GM18870 (cell line): ENCODE results near the gene ATP2C2.

Source experiments
- ATAC-seq: cut with Tn5 transposase; IDR thresholded peaks from one replicate; pipeline ENCODE4 v1.9.1; 2021; ENCODE audit warnings: moderate library complexity; ENCODE audit not compliant: unreplicated experiment

ATP2C2 gene

DNA sequence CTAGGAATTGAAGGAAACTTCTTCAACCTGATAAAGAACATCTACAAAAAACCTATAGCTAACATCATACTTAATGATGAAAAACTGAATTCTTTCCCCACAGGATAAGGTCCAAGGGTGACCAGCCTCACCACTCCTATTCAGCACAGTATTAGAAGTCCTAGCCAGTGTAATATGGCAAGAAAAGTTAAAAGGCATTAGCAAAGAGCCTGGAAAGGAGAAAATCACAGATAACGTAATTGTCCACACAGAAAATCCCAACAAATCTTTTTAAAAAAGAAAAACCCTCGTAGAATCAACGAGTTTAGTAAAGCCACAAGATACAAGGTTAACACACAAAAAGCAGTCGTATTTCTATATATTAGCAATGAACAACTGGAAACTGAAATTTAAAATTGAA lies 98.4 kb downstream of the ATP2C2 start:
- no peak for ATAC-seq

DNA sequence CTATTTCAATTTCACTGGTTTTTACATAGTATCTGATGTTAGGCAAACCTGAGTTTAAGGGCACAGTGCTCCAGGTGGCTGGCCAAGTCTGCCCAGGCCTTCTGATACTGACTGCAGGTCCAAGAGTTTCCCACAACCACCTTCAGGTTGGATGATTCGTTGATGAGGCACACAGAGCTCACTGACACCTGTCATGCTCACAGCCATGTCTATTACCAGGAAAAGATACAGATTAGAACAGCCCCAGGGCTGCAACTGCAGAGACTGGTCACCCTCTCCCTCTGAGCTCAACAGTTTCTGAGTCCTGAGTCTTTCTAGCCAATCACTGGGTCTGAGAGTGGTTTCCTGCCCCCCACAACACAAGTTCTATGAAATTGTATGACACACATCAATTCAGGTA lies 98.9 kb downstream of the ATP2C2 start:
- no peak for ATAC-seq

DNA sequence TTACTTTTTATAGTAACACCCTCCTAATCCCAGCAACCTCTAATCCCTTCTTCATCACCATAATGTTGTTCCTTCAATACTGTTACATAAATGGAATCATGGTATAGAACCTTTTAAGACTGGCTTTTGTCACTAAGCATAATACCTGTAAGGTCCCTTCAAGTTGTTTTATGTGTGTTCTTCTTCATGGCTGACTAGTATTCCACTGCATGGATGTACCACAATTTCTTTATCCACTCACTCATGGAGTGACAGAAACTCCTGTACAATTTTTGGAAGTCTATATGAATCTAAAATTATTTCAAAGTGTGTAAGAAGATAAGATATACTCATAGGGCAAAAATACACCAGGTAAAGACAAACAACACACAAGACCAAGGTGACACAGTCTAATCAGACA lies 99.4 kb downstream of the ATP2C2 start:
- ATAC-seq: no peak

DNA sequence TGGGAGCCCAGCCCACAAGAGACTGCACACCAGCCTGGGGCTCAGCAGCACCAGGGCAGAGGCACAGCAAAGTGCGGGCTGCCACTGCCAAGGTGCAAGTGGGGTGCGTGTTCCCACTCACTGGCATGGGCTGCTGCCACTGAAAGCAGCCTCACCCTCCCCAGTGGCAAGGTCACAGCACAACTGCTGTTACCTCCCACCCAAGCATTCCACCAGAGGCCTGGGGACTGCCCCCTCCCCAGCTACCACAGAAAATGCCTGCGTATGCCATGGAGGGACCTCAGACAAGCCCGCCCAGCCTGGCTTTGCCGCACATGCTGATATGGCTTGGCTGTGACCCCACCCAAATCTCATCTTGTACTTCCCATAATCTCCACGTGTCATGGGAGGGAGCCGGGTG lies 103.0 kb downstream of the ATP2C2 start:
- ATAC-seq: no peak

DNA sequence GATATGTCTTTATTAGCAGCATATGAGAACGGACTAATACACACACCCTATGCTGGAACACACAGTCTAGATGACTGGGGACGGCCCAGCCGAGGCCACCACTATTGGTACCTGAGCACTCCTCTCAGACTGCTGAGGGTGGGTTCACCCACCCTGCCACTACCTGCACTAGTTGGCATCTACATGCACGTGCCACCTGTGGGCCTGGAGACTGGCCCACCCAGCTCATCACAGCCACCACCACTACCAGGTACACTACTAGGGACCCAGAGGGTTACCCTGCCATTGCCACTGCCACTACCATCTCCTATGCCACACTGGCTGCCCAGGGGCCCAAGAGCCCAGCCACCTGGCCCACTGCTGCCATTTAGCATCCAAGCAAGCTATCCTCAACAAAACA lies 103.6 kb downstream of the ATP2C2 start:
- ATAC-seq: no peak

DNA sequence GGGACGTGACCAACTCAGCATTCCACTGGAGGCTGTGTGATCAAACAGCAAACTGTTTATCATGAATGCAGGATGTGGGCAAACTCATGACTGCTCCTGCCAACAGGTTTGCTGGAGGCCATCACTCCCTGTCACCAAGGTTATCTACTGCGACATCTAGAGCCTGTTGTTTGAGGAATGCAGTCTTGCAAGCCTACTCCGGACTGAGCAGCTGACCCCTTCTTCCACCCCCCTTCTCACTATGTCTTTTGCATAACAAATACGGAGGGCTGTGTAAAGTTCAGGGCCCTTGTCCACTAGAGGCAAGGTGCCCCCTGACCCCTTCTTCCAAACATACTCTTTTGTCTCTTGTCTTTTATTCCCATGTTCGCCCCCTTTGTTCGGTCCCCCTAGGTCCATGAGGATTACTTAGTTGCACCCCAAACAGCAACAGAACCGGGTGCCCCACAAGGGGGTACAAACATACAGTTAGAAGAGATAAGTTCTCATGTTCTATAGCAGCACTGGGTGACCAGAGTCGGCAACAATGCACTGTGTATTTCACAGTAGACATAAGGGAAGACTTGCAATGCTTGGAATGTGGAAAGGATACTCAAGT lies 107.4 kb downstream of the ATP2C2 start:
- ATAC-seq: no peak

DNA sequence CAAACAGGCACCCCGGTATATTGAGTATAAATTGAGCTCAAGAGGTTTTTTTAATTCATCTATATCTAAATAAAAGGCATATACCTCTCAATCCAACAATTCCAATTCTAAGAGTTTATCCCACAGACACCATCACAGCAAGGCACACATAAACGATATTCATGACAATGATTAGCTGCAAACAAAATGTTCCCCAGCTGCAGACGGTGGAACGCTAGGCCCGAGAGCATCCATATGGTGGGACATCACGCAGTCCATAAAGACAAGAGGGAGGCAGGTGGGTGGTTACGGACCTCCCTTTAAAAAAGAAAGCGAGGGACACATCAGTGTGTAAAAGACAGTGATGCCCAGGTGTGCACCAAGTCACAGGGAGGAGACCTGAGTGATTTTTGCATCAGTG lies 108.1 kb downstream of the ATP2C2 start:
- ATAC-seq: no peak

DNA sequence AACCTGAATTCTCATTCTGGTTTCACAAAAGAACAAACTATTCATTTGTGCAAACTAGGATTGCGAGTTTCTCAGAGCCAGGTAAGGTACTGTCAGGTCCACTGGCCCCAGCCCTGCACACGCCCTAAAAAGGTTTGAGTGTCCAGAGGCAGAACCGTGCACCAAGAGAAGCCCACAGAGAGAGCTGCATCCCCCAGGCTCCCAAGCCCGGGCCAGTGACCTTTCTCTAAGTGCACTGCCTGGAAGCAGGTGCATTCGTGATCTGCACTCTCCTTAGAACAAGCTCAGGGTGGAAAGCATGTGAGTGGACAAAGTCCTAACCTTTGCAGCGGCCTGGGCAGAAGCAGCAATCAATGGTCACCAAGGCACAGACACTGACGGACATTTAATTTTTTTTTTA lies 109.3 kb downstream of the ATP2C2 start:
- no peak for ATAC-seq

DNA sequence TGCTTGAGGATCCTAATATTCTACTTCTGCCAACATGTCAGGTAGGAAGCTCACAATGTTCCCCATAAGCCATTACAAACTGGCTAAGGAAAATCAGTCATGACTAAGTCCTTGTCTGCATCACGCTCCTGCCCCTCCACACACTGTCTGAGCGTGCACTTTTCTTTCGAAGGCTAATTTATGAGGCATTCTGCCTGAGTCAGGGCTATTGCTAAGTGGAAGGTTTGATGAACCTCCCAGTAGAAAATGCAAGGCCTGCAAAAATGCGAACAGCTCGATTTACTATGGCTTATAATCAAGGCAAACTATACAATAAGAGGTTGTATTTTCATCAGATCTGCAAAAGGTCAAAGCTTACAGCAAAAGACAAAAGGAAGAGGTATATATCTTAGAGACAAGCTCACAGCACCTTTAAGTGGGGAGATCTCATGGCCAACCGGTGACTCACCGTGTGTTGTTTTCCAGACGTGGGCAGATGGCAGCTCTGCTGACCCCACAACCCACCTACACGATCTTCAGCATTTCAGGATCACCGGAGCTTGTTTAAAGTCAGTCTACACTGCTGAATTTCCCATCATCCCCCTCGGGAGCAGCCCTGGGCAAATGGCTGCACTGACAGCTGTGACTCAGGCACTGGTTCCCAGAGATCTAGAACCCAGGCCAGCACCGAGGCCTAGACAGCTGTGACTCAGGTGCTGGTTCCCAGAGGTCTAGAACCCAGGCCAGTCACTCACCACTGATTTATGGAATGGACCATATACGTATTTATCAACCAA lies 110.0 kb downstream of the ATP2C2 start:
- no peak for ATAC-seq

DNA sequence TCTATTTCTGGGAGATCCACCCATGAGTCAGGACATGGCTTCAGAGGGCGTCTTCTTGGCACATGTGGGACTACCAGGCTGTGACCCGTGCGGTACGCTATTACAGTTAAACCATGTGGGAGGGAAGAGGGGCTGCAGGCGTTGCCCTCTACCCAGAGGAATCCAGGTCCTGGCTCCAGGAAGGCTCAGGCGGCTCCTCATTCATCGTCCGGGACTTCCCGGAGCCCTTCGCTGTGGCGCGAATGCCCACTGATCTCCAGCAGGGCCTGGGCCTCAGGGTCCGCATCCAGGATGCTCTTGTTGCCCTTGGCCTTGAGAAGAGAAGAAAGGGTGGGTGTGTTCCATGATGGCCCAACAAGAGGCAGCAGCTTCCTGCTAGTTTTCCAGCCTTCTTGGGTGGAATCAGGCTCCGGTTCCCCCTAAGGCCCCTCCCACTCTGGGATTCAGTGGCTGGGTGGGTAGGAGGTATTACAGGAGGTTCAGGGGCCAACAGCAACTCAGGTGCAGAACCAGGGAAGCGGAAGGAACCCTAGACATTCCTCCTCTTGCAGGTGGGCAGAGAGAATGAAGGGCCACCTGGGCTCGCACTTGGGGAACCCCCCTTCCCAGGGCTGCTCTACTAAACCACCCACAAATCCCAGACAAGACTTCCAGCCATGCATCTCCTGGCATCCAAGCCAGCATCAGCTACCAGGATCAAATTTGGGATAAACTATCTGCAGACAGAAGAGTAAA lies 111.5 kb downstream of the ATP2C2 start:
- no peak for ATAC-seq

DNA sequence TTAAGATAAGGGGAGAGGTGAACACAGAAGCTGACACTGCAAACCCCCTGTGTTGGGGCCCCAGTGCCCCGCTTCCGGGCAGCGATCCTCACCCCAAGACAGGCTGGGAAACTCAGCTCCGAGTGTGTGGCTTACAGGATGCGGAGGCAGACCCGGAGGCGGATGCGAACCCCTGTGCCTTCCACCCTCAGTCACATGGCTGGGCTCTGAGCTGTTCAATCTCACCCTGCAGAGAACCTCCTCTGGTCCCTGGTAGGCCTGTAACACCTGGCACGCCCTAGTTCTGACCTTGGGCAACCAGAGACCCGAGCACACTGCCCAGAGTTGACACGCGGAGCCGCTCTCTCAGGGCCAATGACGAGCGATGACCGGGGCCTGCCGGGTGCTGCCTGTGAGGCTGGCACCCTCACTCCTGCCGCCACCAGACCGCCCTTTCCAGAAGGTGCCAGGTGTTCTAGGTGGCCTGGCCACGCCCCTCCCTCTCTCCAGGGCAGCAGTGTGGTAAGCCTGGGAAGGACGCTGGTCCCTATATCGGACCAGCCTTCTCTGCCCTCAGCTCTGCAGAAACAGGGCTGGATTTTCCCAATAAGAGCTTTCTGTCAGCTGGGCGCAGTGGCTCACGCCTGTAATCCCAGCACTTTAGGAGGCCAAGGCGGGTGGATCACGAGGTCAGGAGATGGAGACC lies 112.9 kb downstream of the ATP2C2 start:
- no peak for ATAC-seq

DNA sequence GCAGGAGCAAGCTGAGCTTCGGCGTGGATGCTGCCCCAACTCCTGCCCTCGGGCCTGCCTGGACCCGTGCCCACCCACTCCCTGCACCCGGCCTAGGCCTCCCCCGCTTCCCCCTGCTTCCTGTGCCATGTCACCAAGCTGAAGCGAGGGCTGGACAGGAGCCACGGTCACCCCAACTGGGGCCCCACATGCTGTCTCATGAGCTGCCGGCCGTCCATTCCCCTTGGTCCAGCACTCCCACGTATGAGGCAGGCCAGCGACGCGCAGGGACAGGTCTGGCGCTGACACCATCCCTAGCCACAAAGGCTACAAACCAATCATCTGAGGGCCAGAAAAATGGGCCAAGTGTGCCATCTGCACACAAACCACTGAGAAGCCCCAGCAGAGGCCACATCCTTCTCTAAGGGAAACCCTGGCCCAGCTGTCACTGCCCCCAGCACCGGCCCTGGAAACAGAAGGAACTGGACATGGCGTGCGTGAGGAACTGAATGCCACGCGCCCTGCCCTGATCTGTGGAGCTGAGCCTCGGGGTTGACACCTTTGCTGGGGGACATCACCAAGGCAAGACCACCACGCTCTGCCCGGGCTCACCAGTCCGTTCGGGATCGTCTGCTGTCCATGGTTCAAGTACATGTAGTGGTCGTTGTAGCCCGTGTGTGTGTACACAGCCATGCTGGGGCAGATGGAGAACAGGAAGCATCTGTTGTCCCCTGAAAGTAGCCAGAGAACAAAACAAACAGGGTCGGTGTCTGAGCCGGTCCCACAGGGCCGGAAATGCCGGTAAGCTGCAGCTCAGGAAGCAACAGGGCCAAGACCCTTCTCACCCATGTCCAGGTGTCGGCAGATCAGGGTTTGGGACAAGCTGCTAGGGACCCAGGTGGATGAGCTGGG lies 113.9 kb downstream of the ATP2C2 start:
- no peak for ATAC-seq

DNA sequence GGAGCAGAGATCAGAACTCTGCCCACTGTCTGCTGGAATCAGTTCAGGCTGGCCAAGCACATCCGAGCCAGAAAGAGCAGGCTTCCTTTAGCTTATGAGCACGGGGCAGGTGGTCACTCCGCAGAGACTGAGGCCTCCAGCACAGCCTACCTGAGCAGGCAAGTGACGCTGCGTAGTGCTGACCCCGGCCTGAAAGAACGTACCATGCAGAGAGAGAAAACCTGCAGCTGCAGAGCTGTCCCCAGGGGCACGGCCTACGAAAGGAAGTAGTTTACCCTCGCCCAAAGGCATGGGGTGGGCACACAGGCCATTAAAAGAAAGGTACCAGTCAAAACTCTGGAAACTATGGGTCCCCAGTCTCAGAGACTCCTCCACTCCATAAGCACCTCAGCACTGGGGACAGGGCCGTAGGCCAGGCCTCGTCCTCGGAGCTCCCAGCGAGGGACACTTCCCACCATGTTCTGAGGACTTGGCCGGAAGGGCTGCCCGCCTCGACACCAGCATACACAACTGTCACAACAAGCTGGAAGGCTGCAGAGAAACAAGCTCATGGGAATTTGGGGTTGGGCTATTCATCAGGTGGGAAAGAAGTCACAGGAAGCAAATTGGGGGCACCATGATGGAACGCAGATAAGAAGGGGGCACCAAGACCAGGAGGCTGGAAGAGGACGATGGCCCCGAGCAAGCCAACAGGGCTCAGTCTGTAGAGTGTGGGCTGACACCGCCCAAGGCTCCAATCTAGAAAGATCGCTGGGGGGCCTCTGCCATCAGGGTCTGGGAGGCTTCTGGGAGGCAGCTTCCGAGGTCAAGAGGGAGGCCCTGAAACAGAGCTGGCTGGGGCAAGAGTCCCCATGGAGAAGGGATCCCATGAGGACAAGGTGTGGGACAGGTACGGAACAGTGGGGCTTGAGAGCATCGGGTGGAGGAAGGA lies 114.9 kb downstream of the ATP2C2 start:
- no peak for ATAC-seq

DNA sequence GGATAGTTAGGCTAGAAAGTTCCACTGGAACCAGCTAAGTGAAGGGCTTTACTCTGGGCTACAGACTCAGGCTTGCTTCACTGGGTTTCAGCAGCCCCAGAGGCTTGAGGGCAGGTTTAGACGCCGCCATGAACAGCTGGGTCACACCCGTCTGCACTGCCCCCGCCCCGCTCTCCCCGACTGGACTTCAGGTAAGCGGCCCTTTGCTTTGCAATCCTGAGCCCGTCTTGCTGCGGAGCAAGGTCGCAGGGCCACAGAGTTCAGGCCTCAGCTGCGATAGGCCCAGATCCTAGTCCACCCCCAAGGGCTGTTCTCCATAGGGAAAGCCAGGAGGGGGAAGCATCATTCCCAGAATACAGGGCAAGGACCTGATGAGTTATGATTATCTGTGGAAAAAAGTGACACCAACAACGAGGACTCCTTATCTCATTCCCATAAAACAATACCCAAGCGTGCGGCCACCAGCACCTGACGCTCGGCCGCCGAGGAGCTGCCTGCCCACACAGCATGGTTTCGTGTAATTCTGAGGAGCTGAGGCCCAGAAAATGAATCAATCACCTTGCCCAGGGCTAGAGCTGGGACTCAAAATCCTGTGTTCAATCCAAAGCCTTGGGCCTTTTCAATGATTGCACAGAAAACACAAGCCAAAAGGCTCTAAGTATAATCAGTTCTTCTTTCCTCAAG lies 115.7 kb downstream of the ATP2C2 start:
- no peak for ATAC-seq

DNA sequence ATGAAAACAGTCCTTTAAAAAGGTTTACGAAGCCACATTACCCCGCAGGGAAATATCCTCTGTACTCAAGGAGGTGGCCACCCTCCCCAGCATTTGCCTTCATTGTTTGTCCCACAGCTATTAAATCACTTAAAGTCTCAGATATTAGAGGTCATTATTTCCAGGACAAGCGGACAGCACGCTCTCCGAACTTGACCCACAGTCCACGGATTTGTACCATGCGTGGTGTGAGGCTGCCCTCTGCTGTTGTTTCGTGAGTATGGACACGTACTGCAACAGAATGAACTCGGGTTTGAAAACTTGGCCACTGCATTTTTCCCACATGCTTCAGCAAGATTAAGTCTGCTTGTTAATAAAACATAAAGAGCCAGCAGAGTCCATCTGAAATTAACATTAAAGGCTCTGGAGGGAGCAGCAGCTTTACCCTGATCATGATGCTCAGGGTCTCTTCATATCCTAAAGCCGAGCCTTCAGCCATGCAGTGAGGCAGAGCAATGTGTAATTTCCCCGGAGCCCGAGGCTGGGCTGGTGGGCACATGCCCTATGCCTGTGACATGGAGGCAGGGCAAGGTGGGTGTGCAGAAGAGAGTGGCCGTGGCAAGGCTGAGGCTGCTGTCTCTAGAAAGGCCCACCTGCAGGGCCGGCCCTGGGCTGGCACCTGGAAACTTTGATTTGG lies 116.4 kb downstream of the ATP2C2 start:
- ATAC-seq: no peak

DNA sequence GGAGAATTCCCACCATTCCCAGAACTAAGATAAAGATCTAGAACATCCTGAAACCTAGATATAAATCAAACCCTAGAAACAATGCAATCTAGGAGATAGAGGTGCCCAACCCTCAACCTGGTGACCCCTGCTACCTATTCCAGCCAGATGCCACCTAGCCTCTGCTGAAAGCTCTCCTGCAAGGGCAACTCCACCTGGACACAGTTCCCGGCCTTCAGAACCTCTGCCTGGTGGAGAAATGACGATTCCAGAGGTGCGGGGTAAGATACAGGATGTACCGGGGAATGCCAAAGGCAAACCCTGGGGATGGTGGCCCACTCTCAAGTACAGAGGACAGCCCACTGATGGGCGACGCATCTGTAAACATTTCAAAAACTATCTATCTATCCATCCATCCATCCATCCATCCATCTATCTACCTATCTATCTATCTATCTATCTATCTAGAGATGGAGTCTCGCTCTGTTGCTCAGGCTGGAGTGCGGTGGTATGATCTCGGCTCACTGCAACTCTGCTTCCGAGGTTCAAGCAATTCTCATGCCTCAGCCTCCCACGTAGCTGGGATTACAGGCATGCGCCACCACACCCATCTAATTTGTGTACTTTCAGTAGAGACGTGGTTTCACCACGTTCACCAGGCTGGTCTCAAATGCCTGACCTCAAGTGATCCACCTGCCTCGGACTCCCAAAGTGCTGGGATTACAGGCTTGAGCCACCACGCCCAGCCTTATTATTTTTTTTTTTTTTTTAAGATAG lies 117.1 kb downstream of the ATP2C2 start:
- no peak for ATAC-seq

DNA sequence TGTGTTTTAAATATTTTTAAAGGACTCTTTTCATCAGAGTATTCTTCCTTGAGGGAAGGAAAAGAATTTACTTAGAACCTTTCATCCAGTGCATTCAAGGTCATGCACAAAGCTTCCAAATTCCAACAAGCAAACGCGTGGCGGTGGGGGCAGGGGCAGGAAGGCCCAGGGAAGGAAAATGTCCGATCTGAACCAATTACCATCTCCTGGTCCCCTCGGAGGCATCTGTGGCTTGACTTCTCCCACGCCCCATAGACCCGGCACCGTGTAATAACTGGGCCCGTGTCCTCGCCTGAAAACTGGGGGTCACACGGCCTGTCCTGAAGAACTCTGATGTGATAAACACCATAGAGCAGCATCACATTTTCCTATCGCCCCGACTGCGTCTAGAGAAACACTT lies 117.8 kb downstream of the ATP2C2 start:
- no peak for ATAC-seq
